ENCODE measurements around the gene RALA.

Gene RALA

DNA sequence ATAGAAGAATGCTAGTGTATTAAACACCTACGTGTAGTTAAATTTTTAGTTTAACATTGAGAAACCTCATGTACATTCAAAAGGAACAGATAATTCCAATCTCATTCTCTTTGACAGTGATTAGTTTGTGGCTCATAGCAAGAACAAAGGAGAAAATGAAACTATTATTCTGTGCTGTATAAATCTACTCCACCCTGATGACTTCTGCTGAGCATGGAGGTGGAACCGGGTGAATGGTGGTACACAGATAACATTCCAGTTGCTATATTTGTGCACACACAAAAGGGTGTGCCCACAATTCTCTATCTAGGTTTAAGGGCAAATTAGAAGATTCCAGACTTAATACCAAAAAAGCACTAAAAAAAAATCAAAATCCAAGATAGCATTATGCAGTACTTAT is 17.0 kb upstream of the RALA start:
- H3K27ac ChIP-seq = no peak overlapping the region
- no peak for TF ChIP-seq ZFX (IDR thresholded peaks at IDR 0.05; ENCODE audit: borderline replicate concordance)
- TF ChIP-seq, protein P1, sequence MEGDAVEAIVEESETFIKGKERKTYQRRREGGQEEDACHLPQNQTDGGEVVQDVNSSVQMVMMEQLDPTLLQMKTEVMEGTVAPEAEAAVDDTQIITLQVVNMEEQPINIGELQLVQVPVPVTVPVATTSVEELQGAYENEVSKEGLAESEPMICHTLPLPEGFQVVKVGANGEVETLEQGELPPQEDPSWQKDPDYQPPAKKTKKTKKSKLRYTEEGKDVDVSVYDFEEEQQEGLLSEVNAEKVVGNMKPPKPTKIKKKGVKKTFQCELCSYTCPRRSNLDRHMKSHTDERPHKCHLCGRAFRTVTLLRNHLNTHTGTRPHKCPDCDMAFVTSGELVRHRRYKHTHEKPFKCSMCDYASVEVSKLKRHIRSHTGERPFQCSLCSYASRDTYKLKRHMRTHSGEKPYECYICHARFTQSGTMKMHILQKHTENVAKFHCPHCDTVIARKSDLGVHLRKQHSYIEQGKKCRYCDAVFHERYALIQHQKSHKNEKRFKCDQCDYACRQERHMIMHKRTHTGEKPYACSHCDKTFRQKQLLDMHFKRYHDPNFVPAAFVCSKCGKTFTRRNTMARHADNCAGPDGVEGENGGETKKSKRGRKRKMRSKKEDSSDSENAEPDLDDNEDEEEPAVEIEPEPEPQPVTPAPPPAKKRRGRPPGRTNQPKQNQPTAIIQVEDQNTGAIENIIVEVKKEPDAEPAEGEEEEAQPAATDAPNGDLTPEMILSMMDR (IDR thresholded peaks at IDR 0.05) = no peak

DNA sequence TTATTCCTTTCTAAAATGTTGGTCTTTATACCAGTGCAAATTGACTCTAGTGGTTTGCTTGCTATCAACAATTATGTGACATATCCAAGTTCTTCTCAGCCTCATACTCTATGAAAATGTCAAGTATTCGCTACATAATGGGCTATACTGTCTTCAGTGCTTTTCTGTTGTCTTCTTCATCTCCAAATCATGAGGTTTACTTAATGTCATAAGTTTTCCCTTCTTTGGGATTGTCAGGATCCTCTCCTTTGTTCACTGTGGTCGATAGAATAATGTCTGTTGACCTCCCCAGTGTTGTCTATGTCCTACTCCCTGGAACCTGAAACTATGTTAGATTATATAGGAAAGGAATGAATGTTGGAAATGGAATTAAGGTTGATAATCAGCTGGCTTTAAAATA is 16.4 kb upstream of the RALA start:
- no peak overlapping the region for H3K27ac ChIP-seq
- TF ChIP-seq, protein P1 (IDR thresholded peaks at IDR 0.05) = no peak
- TF ChIP-seq ZFX (IDR thresholded peaks at IDR 0.05; ENCODE audit: borderline replicate concordance) = no peak

DNA sequence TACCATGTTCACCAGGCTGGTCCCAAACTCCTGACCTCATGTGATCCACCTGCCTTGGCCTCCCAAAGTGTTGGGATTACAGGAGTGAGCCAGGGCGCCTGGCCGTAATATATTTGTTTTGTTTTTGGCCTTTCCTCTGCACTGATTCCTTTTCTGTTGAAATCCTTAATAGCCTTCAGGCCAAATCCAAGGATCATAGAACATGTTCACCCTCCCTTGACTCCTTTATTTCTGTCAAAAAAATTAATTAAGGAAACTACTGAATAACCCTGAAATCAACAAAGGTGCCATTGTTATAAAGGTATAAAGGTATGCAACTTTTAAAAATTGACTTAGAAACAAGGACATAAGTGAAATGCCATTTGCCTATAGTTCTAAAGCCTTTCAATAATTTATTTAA is 15.5 kb upstream of the RALA start:
- no peak overlapping the region for H3K27ac ChIP-seq
- TF ChIP-seq, protein P1 (IDR thresholded peaks at IDR 0.05) = no peak
- TF ChIP-seq ZFX (IDR thresholded peaks at IDR 0.05; ENCODE audit: borderline replicate concordance) = no peak

DNA sequence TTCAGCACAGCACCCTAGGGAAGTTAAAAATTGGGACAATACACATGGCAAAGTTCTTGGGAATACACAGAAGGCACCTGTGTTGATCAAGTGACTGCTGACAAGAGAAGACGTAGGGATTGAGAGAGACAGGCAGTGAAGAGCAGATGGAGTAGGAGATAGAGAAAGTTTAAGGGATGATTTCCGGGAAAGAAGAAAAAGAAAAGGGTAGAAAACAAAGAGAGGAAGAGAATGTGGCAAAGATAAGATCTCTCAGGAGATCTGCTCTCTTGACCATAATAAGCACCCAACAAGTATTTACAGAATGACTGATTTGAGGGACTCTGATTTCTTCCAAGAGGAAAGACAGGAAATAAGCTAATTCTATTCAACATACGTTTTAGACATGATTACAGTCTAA is 15.1 kb upstream of the RALA start:
- H3K27ac ChIP-seq = no peak overlapping the region
- TF ChIP-seq, protein P1 (IDR thresholded peaks at IDR 0.05) = no peak
- TF ChIP-seq ZFX (IDR thresholded peaks at IDR 0.05; ENCODE audit: borderline replicate concordance) = no peak

DNA sequence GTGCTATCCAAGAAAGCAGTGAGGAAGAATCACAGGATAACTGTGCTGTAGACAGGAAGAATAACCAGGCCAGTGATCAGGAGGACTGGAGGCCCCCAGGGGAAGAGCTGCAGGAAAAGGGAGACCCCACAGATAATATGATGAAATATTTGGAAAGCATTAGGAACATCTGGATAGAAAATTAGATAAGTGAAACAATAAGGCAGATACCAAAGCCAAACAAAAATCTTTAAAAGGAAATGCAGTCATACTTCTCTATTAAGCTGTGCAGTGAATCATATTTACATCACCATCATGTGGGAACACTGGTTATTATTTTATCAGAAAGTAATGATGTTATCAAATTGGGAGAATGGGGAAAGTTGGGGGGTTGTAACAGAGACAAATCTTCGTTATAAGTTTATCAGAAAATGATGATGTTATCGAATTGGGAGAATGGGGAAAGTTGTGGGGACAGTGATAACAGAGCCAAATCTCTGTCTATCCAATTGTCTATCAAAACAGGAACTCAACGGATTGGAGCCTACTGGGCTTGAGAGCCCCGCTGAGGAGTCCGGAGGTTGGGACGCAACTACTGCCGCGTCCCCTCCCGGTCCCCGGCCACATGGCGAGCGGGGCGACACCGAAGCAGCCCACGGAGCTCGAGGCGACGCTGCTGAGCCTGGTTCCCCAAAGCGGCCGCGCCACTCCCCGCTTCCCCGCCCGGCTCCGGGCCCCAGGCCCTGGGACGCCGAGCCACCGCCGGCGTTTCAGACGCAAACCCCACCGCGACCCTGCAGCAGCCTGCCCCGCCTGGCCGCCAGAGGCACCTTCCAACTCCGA is 14.0 kb upstream of the RALA start:
- H3K27ac ChIP-seq = no peak overlapping the region
- TF ChIP-seq, protein P1 (IDR thresholded peaks at IDR 0.05) = no peak
- no peak for TF ChIP-seq ZFX (IDR thresholded peaks at IDR 0.05; ENCODE audit: borderline replicate concordance)

DNA sequence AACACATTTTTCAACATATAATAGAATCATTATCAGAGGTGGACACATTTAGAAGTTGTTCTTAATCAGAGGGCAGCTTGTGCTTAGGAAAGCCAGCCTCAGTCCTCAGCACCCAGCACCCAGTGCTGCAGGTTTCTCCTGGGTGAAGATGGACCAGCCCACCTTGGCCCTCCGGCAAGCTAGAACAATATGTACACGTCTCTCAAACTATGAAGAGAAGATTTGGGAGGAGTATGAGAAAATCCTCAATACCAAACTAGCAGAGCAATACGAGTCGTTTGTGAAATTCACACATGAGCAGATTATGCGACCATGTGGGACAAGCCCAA is 13.5 kb upstream of the RALA start:
- no peak overlapping the region for H3K27ac ChIP-seq
- no peak for TF ChIP-seq ZFX (IDR thresholded peaks at IDR 0.05; ENCODE audit: borderline replicate concordance)
- TF ChIP-seq, protein P1 (IDR thresholded peaks at IDR 0.05) = no peak

DNA sequence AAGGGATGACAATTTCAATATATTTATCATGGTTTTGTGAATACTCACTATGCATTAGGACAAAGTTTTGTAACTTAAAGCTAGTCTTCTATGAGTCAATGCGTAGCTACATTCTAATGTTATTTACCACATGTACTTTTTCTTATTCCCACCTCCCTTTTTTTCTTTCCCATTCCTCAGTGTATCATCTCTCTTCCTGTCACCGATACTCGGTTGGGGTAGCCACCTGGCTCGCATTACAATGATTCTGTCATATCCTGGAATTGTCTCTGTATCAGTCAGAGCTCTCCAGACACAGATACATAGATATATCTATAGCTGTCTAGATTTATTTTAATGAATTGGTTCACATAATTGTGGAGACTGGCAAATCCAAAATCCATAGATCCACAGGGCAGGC is 9.8 kb upstream of the RALA start:
- no peak for TF ChIP-seq ZFX (IDR thresholded peaks at IDR 0.05; ENCODE audit: borderline replicate concordance)
- TF ChIP-seq, protein P1 (IDR thresholded peaks at IDR 0.05) = no peak
- no peak overlapping the region for H3K27ac ChIP-seq

All from 22Rv1 (cell line).